Activated T-helper 1 cell treated with anti-CD3 and anti-CD28 coated beads, Interleukin-12 subunit alpha, Interleukin-12 subunit beta, Interleukin-2, Interleukin-4 antibody, amounts not matched to agents 30 ng/mL and 10 ng/mL and 1 ng/mL, durations not matched to agents 14 hours and 24 hours and 36 hours (primary cell): Measurements from ENCODE around the gene RRAD. TPM values are rescaled to one million over a fixed set of nuclear protein-coding genes. Genes with fewer than 3 reads are reported as not detected.

ENCODE experiments used
- DNase-seq: peaks from one replicate; pipeline ENCODE4 v3.0.0; 2021; ENCODE audit warnings: low spot score
- H3K27ac Mint-ChIP-seq: one replicate; pipeline ENCODE4 v1.8.0; 2021; ENCODE audit warnings: mild to moderate bottlenecking, mixed read lengths
- H3K27me3 Mint-ChIP-seq: one replicate; pipeline ENCODE4 v1.8.0; 2022; ENCODE audit warnings: mild to moderate bottlenecking, moderate library complexity, mixed read lengths; ENCODE audit not compliant: insufficient read depth
- H3K36me3 Mint-ChIP-seq: one replicate; pipeline ENCODE4 v1.8.0; 2021; ENCODE audit warnings: low read depth, mixed read lengths
- H3K4me1 Mint-ChIP-seq: one replicate; pipeline ENCODE4 v1.8.0; 2021; ENCODE audit warnings: low read depth, mixed read lengths
- H3K4me3 Mint-ChIP-seq: one replicate; pipeline ENCODE4 v1.8.0; 2021; ENCODE audit warnings: mild to moderate bottlenecking, moderate library complexity, mixed read lengths
- H3K9me3 Mint-ChIP-seq: one replicate; pipeline ENCODE4 v1.8.0; 2021; ENCODE audit warnings: mixed read lengths
- intact Hi-C: fragments of 100-400 bp; cut with micrococcal nuclease; formaldehyde crosslinking; loops from one replicate; pipeline ENCODE4 v1.15.1; 2024
- total RNA-seq: library from RNA; stranded (reverse); gene quantifications from 2 replicates; pipeline ENCODE4 v1.2.3, GENCODE V29; 2022

The RRAD gene
- total RNA-seq, 1 donor from 2014 or later, result 0.83 TPM

DNA sequence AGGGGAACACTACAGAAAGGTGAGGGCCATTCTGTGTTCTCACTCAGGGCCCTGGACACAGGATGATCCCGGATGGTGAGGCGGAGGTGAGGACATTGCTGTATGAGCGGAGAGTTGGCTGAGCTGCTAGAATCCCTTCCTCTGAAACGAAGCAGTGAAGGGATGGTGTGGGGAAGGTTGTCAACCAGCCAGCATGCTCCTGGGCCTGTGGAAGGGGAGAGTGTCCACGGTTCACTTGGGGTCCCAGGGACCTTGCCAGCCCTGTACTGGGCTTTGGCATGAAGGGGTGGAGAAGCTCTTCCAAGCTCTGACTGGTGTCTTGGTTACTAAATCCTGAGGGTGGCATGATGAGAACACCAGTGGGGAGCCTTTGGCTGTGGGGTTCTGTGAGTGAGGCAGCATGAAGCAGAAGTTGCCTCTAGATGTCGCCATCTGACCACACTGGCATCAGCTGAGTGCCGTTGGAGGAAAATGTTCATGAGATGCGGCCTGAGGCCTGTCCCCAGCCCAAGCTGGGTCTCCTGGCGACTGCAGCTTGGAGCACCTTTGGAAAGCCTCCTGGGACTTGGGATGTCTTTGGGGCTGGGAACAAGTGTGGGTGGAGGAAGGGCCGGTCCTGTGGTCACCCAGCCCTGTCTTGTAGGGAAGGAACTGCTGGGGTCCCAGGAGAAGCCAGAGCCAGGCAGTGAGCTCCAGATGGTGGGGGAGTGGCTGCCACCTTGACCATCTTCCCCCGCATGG, 30.2 kb downstream of the RRAD start:
- Mint-ChIP-seq H3K4me1 (peaks cover 24% of the 10 kb centered on the region), H3K27me3 (no peaks in the 10 kb centered on the region), H3K27ac (peak overlapping the region; percentile 4), H3K9me3 (no peaks in the 10 kb centered on the region), H3K36me3 (peaks cover 10% of the 10 kb centered on the region), H3K4me3 (no peak overlapping the region)
- DNase-seq, result peak; percentile 44
- intact Hi-C loops, result loop anchor here (1.0 to 2.0 kb wide), 3 partner anchors 33 to 60 kb away; no protein-coding TSS in a partner anchor

- Mint-ChIP-seq H3K27ac (no peak overlapping the region), H3K4me1 (peaks cover 24% of the 10 kb centered on the region), H3K27me3 (no peaks in the 10 kb centered on the region), H3K36me3 (peaks cover 10% of the 10 kb centered on the region), H3K9me3 (no peaks in the 10 kb centered on the region), H3K4me3 (no peak overlapping the region)
- DNase-seq, result no peak
- intact Hi-C loops, result loop anchor here (2.0 kb wide), 1 partner anchor 61 kb away; no protein-coding TSS in a partner anchor
Measured at GRCh38 chr16:66894055-66894454, 31.3 kb downstream of the RRAD start.

- no peak overlapping the region for H3K4me3 Mint-ChIP-seq
- H3K27ac Mint-ChIP-seq, result no peak overlapping the region
- no peaks in the 10 kb centered on the region for H3K27me3 Mint-ChIP-seq
- H3K9me3 Mint-ChIP-seq, result no peaks in the 10 kb centered on the region
- H3K4me1 Mint-ChIP-seq, result peaks cover 44% of the 10 kb centered on the region
- no peak for DNase-seq
- H3K36me3 Mint-ChIP-seq, result peaks cover 28% of the 10 kb centered on the region
- intact Hi-C loops, result no loop called here
Measured at GRCh38 chr16:66891797-66892196, 33.5 kb downstream of the RRAD start.

DNA sequence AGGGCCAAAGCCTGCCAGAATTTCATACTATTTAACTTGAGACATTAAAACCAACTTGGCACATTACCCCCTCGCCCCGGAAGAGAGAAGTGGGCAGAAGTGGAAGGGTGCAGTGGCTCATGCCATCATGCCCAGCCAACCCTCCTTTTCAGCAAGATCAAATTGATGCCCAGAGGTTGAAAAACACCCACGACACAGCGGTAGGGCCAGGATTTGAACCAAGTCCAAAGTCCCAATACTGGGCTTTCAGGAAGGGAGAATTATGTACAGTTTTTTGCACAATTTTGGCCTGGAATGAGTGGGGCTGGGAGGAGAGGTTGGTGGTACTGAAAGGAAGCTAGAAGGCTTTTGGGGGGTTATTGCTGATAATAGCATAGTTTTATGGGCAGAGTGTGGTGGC, 34.0 kb downstream of the RRAD start:
- Mint-ChIP-seq H3K4me3 (no peak overlapping the region), H3K4me1 (peaks cover 48% of the 10 kb centered on the region), H3K36me3 (peaks cover 32% of the 10 kb centered on the region), H3K27me3 (no peaks in the 10 kb centered on the region), H3K27ac (no peak overlapping the region), H3K9me3 (no peaks in the 10 kb centered on the region)
- no peak for DNase-seq
- intact Hi-C loops, result no loop called here

GRCh38 chr16:66890799-66891198, 34.5 kb downstream of the RRAD start:
- H3K9me3 Mint-ChIP-seq, result no peaks in the 10 kb centered on the region
- intact Hi-C loops, result no loop called here
- peaks cover 35% of the 10 kb centered on the region for H3K36me3 Mint-ChIP-seq
- no peaks in the 10 kb centered on the region for H3K27me3 Mint-ChIP-seq
- H3K27ac Mint-ChIP-seq, result no peak overlapping the region
- H3K4me1 Mint-ChIP-seq, result peaks cover 54% of the 10 kb centered on the region
- no peak for DNase-seq
- no peak overlapping the region for H3K4me3 Mint-ChIP-seq

DNA sequence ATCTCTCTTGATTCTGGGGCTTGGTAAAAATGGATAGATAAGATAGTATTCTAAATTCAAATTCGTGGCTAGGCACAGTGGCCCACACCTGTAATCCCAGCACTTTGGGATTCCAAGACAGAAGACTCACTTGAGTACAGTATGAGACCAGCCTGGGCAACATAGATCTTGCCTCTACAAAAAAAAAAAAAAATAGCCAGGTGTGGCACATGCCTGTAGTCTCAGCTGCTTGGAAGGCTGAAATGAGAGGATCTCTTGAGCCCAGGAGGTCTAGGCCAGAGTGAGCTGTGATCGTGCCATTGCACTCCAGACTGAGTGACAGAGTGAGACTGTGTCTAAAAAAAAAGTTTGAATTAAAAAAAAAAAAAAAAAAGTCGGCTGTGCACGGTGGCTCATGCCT, 35.7 kb downstream of the RRAD start:
- no peaks in the 10 kb centered on the region for H3K9me3 Mint-ChIP-seq
- peaks cover 40% of the 10 kb centered on the region for H3K36me3 Mint-ChIP-seq
- DNase-seq, result no peak
- H3K4me1 Mint-ChIP-seq, result peaks cover 52% of the 10 kb centered on the region
- no peak overlapping the region for H3K27ac Mint-ChIP-seq
- no peaks in the 10 kb centered on the region for H3K27me3 Mint-ChIP-seq
- H3K4me3 Mint-ChIP-seq, result no peak overlapping the region
- intact Hi-C loops, result no loop called here

DNA sequence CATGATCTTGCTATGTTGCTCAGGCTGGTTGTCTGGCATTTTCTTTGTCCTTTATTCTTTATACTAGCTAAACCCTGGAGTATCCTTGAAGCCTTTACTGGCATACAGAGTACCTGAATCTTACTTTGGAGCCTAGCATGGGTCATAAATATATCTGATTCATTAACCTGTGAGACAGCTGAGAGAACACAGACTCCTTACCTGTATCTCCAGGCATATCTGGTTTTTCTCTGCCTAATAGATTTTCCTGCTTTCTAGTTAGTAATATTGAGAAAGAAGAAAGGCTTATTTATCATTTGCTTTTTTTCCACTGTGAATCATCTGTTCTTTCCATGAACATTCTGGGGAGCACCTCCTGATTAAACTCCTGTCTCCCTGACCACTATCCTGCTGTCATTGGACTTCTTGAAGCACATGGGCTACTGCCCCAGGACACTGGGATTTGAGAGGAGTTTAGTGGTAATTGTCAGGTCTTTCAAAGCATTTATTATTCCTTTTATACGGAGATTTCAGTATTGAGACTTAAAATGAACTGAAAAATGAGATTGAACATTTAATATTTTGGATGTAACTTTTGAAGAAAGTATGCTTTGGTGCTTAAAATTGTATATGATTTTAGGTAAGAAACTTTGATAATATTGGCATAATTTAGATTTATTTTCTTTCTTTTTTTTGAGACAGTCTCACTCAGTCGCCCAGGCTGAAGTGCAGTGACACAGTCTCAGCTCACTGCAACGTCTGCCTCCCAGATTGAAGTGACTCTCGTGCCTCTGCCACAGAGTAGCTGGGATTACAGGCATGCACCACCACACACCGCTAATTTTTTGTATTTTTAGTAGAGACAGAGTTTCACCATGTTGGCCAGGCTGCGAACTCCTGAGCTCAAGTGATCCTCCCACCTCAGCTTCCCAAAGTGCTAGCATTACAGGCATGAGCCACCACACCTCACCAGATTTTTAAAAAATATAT, 36.4 kb downstream of the RRAD start:
- Mint-ChIP-seq H3K36me3 (peaks cover 45% of the 10 kb centered on the region), H3K9me3 (no peaks in the 10 kb centered on the region), H3K4me1 (peaks cover 50% of the 10 kb centered on the region), H3K27me3 (no peaks in the 10 kb centered on the region), H3K4me3 (no peak overlapping the region), H3K27ac (peak overlapping the region; percentile 23)
- intact Hi-C loops, result no loop called here
- no peak for DNase-seq

- H3K27me3 Mint-ChIP-seq, result no peaks in the 10 kb centered on the region
- H3K9me3 Mint-ChIP-seq, result no peaks in the 10 kb centered on the region
- DNase-seq, result no peak
- peaks cover 43% of the 10 kb centered on the region for H3K36me3 Mint-ChIP-seq
- peak overlapping the region; percentile 27 for H3K27ac Mint-ChIP-seq
- intact Hi-C loops, result no loop called here
- peaks cover 50% of the 10 kb centered on the region for H3K4me1 Mint-ChIP-seq
- no peak overlapping the region for H3K4me3 Mint-ChIP-seq
Measured at GRCh38 chr16:66886914-66887313, 38.4 kb downstream of the RRAD start.

DNA sequence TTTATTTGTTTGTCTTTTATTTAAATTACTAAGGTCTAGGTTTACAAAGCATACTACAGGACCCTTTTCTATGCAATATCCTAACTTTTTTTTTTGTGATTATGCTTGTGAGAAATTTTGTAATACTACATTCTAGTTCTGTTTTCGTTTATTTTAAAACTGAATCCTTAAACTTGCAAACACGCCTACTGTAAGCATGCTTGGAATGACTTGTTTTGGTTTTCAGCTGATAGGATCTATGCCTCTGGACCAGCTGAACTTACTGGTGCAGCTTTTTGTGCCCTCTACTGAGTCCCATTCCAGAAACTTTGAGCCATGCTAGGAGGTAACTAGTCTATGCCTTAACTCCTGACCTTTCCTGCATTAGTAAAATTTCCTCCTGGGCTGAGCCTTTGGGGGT, 39.0 kb downstream of the RRAD start:
- Mint-ChIP-seq H3K36me3 (peaks cover 41% of the 10 kb centered on the region), H3K9me3 (no peaks in the 10 kb centered on the region), H3K4me1 (peaks cover 53% of the 10 kb centered on the region), H3K27ac (no peak overlapping the region), H3K27me3 (no peaks in the 10 kb centered on the region), H3K4me3 (no peak overlapping the region)
- intact Hi-C loops, result no loop called here
- no peak for DNase-seq

DNA sequence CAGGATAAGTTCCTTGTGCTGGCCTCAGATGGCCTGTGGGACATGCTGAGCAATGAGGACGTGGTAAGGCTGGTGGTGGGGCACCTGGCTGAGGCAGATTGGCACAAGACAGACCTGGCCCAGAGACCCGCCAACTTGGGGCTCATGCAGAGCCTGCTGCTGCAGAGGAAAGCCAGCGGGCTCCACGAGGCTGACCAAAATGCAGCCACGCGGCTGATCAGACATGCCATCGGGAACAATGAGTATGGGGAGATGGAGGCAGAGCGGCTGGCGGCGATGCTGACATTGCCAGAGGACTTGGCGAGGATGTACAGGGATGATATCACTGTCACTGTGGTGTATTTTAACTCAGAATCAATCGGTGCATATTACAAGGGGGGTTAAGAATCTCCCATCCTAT, 39.8 kb downstream of the RRAD start:
- peaks cover 37% of the 10 kb centered on the region for H3K36me3 Mint-ChIP-seq
- no peak overlapping the region for H3K27ac Mint-ChIP-seq
- H3K27me3 Mint-ChIP-seq, result no peaks in the 10 kb centered on the region
- intact Hi-C loops, result no loop called here
- H3K4me3 Mint-ChIP-seq, result no peak overlapping the region
- H3K4me1 Mint-ChIP-seq, result peaks cover 48% of the 10 kb centered on the region
- DNase-seq, result no peak
- no peaks in the 10 kb centered on the region for H3K9me3 Mint-ChIP-seq

- Mint-ChIP-seq H3K36me3 (peaks cover 28% of the 10 kb centered on the region), H3K27me3 (no peaks in the 10 kb centered on the region), H3K4me3 (no peak overlapping the region), H3K27ac (no peak overlapping the region), H3K4me1 (peaks cover 57% of the 10 kb centered on the region), H3K9me3 (no peaks in the 10 kb centered on the region)
- no peak for DNase-seq
- intact Hi-C loops, result no loop called here
Measured at GRCh38 chr16:66882702-66883101, 42.6 kb downstream of the RRAD start.

DNA sequence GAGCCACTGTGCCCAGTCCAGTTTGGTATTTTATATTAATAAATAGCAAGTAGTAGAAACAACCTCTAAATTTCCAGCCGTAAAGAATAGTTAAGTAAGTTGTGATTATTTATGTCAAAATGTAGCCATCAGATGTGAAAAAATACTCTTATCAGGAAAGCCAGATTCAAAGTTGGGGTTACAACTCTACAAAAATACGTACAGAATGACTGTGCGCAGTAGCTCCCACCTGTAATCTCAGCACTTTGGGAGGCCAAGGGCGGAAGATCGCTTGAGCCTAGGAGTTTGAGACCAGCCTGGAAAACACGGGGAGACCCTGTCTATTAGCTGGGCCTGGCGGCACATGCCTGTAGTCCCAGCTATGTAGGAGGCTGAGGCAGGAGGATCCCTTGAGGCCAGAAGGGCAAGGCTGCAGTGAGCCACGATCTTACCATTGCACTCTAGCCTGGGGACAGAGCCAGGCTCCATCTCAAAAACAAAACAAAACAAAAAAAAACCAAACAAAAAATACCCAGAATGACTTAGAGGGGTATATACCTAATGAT, 43.3 kb downstream of the RRAD start:
- Mint-ChIP-seq H3K36me3 (peaks cover 23% of the 10 kb centered on the region), H3K27ac (no peak overlapping the region), H3K4me1 (peaks cover 54% of the 10 kb centered on the region), H3K4me3 (peak overlapping the region; percentile 98), H3K9me3 (no peaks in the 10 kb centered on the region), H3K27me3 (no peaks in the 10 kb centered on the region)
- intact Hi-C loops, result loop anchor here (2.0 kb wide), 1 partner anchor 131 kb away; the partner anchor contains the start of gene DYNC1LI2
- DNase-seq, result no peak

- Mint-ChIP-seq H3K9me3 (peaks cover under 1% of the 10 kb centered on the region), H3K36me3 (peaks cover 18% of the 10 kb centered on the region), H3K4me3 (peak overlapping the region; percentile 98), H3K4me1 (peaks cover 51% of the 10 kb centered on the region), H3K27ac (no peak overlapping the region), H3K27me3 (no peaks in the 10 kb centered on the region)
- no peak for DNase-seq
- intact Hi-C loops, result loop anchor here (2.0 kb wide), 1 partner anchor 131 kb away; the partner anchor contains the start of gene DYNC1LI2
Measured at GRCh38 chr16:66881560-66881959, 43.8 kb downstream of the RRAD start.
